ENCODE results near the gene USB1.
A peak's percentile ranks its signal among the peaks of the same experiment; 100 is the strongest.

USB1 gene

GRCh38 chr16:58022601-58023371, 21.6 kb downstream of the USB1 start (continued):
- TF ChIP-seq ZBTB49 (tag by site-specific recombination; IDR thresholded peaks at IDR 0.05; ENCODE audit: low read depth), result no peak
- TF ChIP-seq ZNF433 (tag by site-specific recombination; IDR thresholded peaks at IDR 0.05; ENCODE audit: low read depth), result no peak
- no peak for TF ChIP-seq PRDM2 (tag by site-specific recombination; IDR thresholded peaks at IDR 0.05; ENCODE audit: borderline replicate concordance)
- TF ChIP-seq ZBTB26 (tag by site-specific recombination; optimal IDR thresholded peaks at IDR 0.05), result peak; percentile 17
- TF ChIP-seq ZSCAN23 (tag by site-specific recombination; IDR thresholded peaks at IDR 0.05), result no peak
- TF ChIP-seq ZNF16 (tag by site-specific recombination; IDR thresholded peaks at IDR 0.05; ENCODE audit: low read depth), result no peak
- TF ChIP-seq ZNF140 (tag by site-specific recombination; IDR thresholded peaks at IDR 0.05), result no peak
- TF ChIP-seq YY1 (tag by site-specific recombination; IDR thresholded peaks at IDR 0.05), result no peak
- no peak for TF ChIP-seq ZNF561 (tag by site-specific recombination; IDR thresholded peaks at IDR 0.05; ENCODE audit: borderline replicate concordance)
- no peak for TF ChIP-seq ZNF350 (tag by site-specific recombination; IDR thresholded peaks at IDR 0.05)
- TF ChIP-seq ZFHX2 (tag by site-specific recombination; conservative IDR thresholded peaks at IDR 0.05), result peak; percentile 24; the same call in 1 of the 2 replicates
- TF ChIP-seq CTCF (tag by site-specific recombination; IDR thresholded peaks at IDR 0.05), result no peak
- TF ChIP-seq ZNF266 (tag by site-specific recombination; IDR thresholded peaks at IDR 0.05; ENCODE audit: low read depth), result no peak
- no peak for TF ChIP-seq BCL6B (tag by site-specific recombination; IDR thresholded peaks at IDR 0.05)
- no peak for TF ChIP-seq ZNF18 (tag by site-specific recombination; IDR thresholded peaks at IDR 0.05)
- TF ChIP-seq ZNF274 (IDR thresholded peaks at IDR 0.05; ENCODE audit: low read length), result no peak
- no peak for TF ChIP-seq ZNF274 (tag by site-specific recombination; IDR thresholded peaks at IDR 0.05; ENCODE audit: borderline replicate concordance)
- TF ChIP-seq BCL11B (tag by site-specific recombination; IDR thresholded peaks at IDR 0.05; ENCODE audit: low read depth), result no peak
- no peak for TF ChIP-seq ZFP69B (tag by site-specific recombination; IDR thresholded peaks at IDR 0.05)
- TF ChIP-seq ZNF548 (tag by site-specific recombination; IDR thresholded peaks at IDR 0.05), result no peak
- TF ChIP-seq HOXC10 (CRISPR knock-in tag; IDR thresholded peaks at IDR 0.05), result no peak
- TF ChIP-seq ZSCAN4 (tag by site-specific recombination; IDR thresholded peaks at IDR 0.05), result no peak
- no peak for TF ChIP-seq MYNN (tag by site-specific recombination; IDR thresholded peaks at IDR 0.05; ENCODE audit: borderline replicate concordance)
- TF ChIP-seq ZNF791 (tag by site-specific recombination; IDR thresholded peaks at IDR 0.05), result no peak

All from HEK293 (cell line).